Endothelial cell of umbilical vein (primary cell): ENCODE results near the gene CLDND1. TPM values are rescaled to one million over a fixed set of nuclear protein-coding genes. Genes with fewer than 3 reads are reported as not detected.

Source experiments
- BruUV-seq: library from RNA; stranded (reverse); fragments of 400-500 nt; replicated peaks from 2 replicates; lab custom pipeline; 2021; lab: Mats Ljungman, UMichigan
- CTCF ChIA-PET: fragments of 300-600, 350-600 bp; sonication (Branson Sonifier 250); formaldehyde crosslinking; loops from one replicate; lab custom pipeline; 2021; ENCODE audit warnings: antibody characterized with exemption, inconsistent platforms; lab: Charles Lee
- POLR2A ChIA-PET: fragments of 300-600, 350-600 bp; sonication (Branson Sonifier 250); formaldehyde crosslinking; loops from one replicate; lab custom pipeline; 2021; ENCODE audit warnings: antibody characterized with exemption, inconsistent platforms; lab: Charles Lee
- DNase-seq: peaks from one replicate; pipeline ENCODE4 v3.0.0-alpha.2; 2011; ENCODE audit warnings: low read depth, low spot score
- FAIRE-seq: peaks from 2 replicates; lab custom pipeline; 2011; peaks lifted over from hg19 to GRCh38; lab: Jason Lieb, UNC
- H2AFZ ChIP-seq: 2 replicates; pipeline ENCODE4 v1.6.0; 2012; ENCODE audit warnings: low read depth, low read length, control low read depth, inconsistent platforms
- H3K27ac ChIP-seq: 2 replicates; pipeline ENCODE4 v1.5.1; 2011; ENCODE audit warnings: low read depth, mild to moderate bottlenecking, control low read depth, low read length, moderate library complexity; ENCODE audit not compliant: insufficient read depth
- H3K27me3 ChIP-seq, 2 experiments: 2 replicates each; pipeline versions ENCODE4 v1.6.0 to v1.6.1; 2011; ENCODE audit warnings: low read length in 2 of 2, mixed read lengths in 1 of 2; ENCODE audit not compliant: control insufficient read depth in 2 of 2, insufficient read depth in 2 of 2
- H3K36me3 ChIP-seq, 2 experiments: 2 replicates in 1 of 2; 3 replicates in 1 of 2; pipeline ENCODE4 v1.5.1; 2011; ENCODE audit warnings: low read length in 2 of 2, mild to moderate bottlenecking in 1 of 2, moderate library complexity in 1 of 2; ENCODE audit not compliant: control insufficient read depth in 2 of 2, insufficient read depth in 2 of 2; ENCODE audit errors: extremely low read depth in 1 of 2
- H3K4me1 ChIP-seq: 3 replicates; pipeline ENCODE4 v1.5.1; 2011; ENCODE audit warnings: mild to moderate bottlenecking, low read length; ENCODE audit not compliant: control insufficient read depth, insufficient read depth; ENCODE audit errors: extremely low read depth
- H3K4me2 ChIP-seq: 2 replicates; pipeline ENCODE4 v1.6.1; 2011; ENCODE audit warnings: low read length, control low read depth, mixed read lengths; ENCODE audit not compliant: insufficient read depth
- H3K4me3 ChIP-seq, 3 experiments: fragments of 200-600 bp in 1 of 3; sonication (generic), shearing (Covaris generic) in 1 of 3; replicated peaks in 1 of 3; 2 replicates each; pipeline ENCODE4 v1.5.1; 2011 to 2016; ENCODE audit warnings: control low read depth in 3 of 3, low read length in 3 of 3, mild to moderate bottlenecking in 2 of 3, inconsistent platforms in 1 of 3, low read depth in 1 of 3, moderate library complexity in 1 of 3; ENCODE audit not compliant: insufficient read depth in 1 of 3
- H3K79me2 ChIP-seq: 2 replicates; pipeline ENCODE4 v1.6.0; 2012; ENCODE audit warnings: low read length, inconsistent platforms; ENCODE audit not compliant: control insufficient read depth, insufficient read depth
- H3K9ac ChIP-seq: replicated peaks from 2 replicates; pipeline ENCODE3; 2011; ENCODE audit warnings: low read length, control low read depth; ENCODE audit not compliant: insufficient read depth; ENCODE audit errors: extremely low read depth
- H3K9me1 ChIP-seq: replicated peaks from 3 replicates; pipeline ENCODE4 v1.6.0; 2011; ENCODE audit warnings: mild to moderate bottlenecking, low read length; ENCODE audit not compliant: control insufficient read depth, insufficient read depth; ENCODE audit errors: extremely low read depth
- H3K9me3 ChIP-seq: replicated peaks from 2 replicates; pipeline ENCODE4 v1.5.1; 2012; ENCODE audit warnings: low read length, inconsistent platforms; ENCODE audit not compliant: control insufficient read depth, insufficient read depth
- H4K20me1 ChIP-seq: replicated peaks from 2 replicates; pipeline ENCODE3; 2011; ENCODE audit warnings: mild to moderate bottlenecking, low read length; ENCODE audit not compliant: control insufficient read depth, insufficient read depth; ENCODE audit errors: extremely low read depth
- EZH2 ChIP-seq: IDR thresholded peaks from 2 replicates; pipeline ENCODE4 v1.6.1; 2012; ENCODE audit warnings: borderline replicate concordance, low read depth, mild to moderate bottlenecking, moderate library complexity, low read length, inconsistent platforms; ENCODE audit not compliant: severe bottlenecking
- FOS ChIP-seq: IDR thresholded peaks from 2 replicates; pipeline ENCODE4 v1.6.1; 2011; ENCODE audit warnings: mild to moderate bottlenecking, low read length, moderate library complexity, borderline replicate concordance; ENCODE audit not compliant: insufficient read depth
- GATA2 ChIP-seq: IDR thresholded peaks from 2 replicates; pipeline ENCODE4 v1.7.0; 2011; ENCODE audit warnings: low read depth, mild to moderate bottlenecking, moderate library complexity, mixed read lengths, low read length; ENCODE audit not compliant: insufficient read length, insufficient read depth
- JUN ChIP-seq: IDR thresholded peaks from 2 replicates; pipeline ENCODE4 v1.6.1; 2011; ENCODE audit warnings: borderline replicate concordance, low read depth; ENCODE audit not compliant: insufficient read length, insufficient read depth
- MYC ChIP-seq: IDR thresholded peaks from one replicate; pipeline ENCODE4 v1.6.1; 2011; ENCODE audit warnings: mild to moderate bottlenecking, low read depth, low read length
- POLR2A ChIP-seq: IDR thresholded peaks from 2 replicates; pipeline ENCODE4 v1.6.1; 2012; ENCODE audit warnings: low read depth, mild to moderate bottlenecking, control low read depth, low read length
- POLR2AphosphoS5 ChIP-seq: IDR thresholded peaks from 2 replicates; pipeline ENCODE4 v1.6.1; 2012; ENCODE audit warnings: low read depth, mild to moderate bottlenecking, control low read depth, low read length, moderate library complexity; ENCODE audit not compliant: insufficient read depth
- dilution Hi-C: fragments of 300-500 bp; cut with MboI; formaldehyde crosslinking; loops from one replicate; pipeline ENCODE4 v1.15.0; 2019; ENCODE audit warnings: low sequenced_read_pairs; ENCODE audit not compliant: extremely low pct_ligation_motif_present
- intact Hi-C: fragments of 100-400 bp; cut with micrococcal nuclease; formaldehyde crosslinking; loops from one replicate; pipeline ENCODE4 v1.10.0; 2022
- polyA plus RNA-seq, 4 experiments: library from polyadenylated mRNA; depleted of rRNA in 3 of 4; stranded (reverse) in 3 of 4; unstranded in 1 of 4; fragments of >200 nt; gene quantifications; 2 replicates each; pipeline versions ENCODE4 v1.2.1 to v1.2.3, GENCODE V29; 2011 to 2012; ENCODE audit warnings: missing spikeins in 1 of 4
- total RNA-seq: library from RNA; stranded (reverse); gene quantifications from 2 replicates; pipeline ENCODE4 v1.2.3, GENCODE V29; 2021
- TF ChIP-seq, protein P1 (sequence below), 2 donors: IDR thresholded peaks; 1 replicate in 1 of 2; 2 replicates in 1 of 2; pipeline ENCODE4 v1.5.1; 2011; ENCODE audit warnings: low read length in 2 of 2, mild to moderate bottlenecking in 2 of 2, moderate library complexity in 2 of 2, control low read depth in 1 of 2, inconsistent platforms in 1 of 2, low read depth in 1 of 2; ENCODE audit not compliant: insufficient read depth in 1 of 2; ENCODE audit errors: extremely low read depth in 1 of 2
- TF ChIP-seq, protein P2 (sequence below): IDR thresholded peaks from 2 replicates; pipeline ENCODE4 v1.6.1; 2011; ENCODE audit not compliant: insufficient read depth, insufficient read length

The CLDND1 gene
- total and polyA plus RNA-seq, 2 donors (not counting 3 experiments of a cell fraction or from before 2014, with no cell fraction given) = 101 to 214 TPM

DNA sequence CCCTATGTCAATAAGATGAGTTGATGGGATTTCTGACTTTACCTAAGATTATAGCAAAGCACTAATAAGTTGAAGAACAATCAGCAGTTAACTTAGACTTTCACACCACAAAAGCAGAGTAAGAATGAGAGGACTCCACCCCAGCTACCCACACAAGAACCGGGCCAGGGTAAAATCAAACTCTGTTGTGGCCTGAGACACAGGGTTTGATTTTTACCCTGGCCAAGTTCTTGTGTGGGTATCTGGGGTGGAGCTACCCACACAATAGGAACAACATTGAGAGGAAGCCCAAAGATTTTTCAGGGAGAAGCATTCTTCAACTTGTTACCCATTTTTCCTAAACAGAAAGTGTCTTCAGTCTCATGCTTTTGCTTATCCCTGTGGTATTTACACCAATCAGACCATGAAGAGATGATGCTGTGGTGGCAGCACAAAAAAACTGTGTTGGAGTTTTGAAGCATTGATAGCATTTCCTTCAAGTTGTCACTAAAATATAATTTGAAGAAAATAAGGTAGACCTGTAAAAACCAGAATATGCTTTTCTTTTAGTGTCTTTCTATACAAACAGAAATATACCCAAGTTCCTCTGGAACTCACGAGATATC, 45.1 kb upstream of the CLDND1 start:
- CTCF ChIA-PET = no interaction called here
- Histone ChIP-seq H3K27ac (no peak overlapping the region), H2AFZ (no peak overlapping the region), H4K20me1 (no peaks in the 10 kb centered on the region), H3K36me3 (no peaks in the 10 kb centered on the region), H3K9me1 (no peaks in the 10 kb centered on the region), H3K9ac (no peak overlapping the region), H3K9me3 (no peaks in the 10 kb centered on the region), H3K4me3 (no peak overlapping the region), H3K79me2 (no peaks in the 10 kb centered on the region), H3K27me3 (peaks cover 2 to 4% of the 10 kb centered on the region in 2 experiments), H3K4me2 (no peak overlapping the region), H3K4me1 (no peaks in the 10 kb centered on the region)
- POLR2A ChIA-PET = no interaction called here
- DNase-seq = no peak
- FAIRE-seq = no peak
- dilution Hi-C loops (no loop called here), intact Hi-C loops (no loop called here)
- BruUV-seq = no TSS peak
- TF ChIP-seq, protein P1, sequence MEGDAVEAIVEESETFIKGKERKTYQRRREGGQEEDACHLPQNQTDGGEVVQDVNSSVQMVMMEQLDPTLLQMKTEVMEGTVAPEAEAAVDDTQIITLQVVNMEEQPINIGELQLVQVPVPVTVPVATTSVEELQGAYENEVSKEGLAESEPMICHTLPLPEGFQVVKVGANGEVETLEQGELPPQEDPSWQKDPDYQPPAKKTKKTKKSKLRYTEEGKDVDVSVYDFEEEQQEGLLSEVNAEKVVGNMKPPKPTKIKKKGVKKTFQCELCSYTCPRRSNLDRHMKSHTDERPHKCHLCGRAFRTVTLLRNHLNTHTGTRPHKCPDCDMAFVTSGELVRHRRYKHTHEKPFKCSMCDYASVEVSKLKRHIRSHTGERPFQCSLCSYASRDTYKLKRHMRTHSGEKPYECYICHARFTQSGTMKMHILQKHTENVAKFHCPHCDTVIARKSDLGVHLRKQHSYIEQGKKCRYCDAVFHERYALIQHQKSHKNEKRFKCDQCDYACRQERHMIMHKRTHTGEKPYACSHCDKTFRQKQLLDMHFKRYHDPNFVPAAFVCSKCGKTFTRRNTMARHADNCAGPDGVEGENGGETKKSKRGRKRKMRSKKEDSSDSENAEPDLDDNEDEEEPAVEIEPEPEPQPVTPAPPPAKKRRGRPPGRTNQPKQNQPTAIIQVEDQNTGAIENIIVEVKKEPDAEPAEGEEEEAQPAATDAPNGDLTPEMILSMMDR (IDR thresholded peaks at IDR 0.05; ENCODE audit: extremely low read depth in 1 of 2, insufficient read depth in 1 of 2, low read depth in 1 of 2, low read length in 2 of 2) = no peak
- TF ChIP-seq, protein P2, sequence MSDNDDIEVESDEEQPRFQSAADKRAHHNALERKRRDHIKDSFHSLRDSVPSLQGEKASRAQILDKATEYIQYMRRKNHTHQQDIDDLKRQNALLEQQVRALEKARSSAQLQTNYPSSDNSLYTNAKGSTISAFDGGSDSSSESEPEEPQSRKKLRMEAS = no peak
- TF ChIP-seq MYC (no peak), POLR2A (no peak), EZH2 (no peak), POLR2AphosphoS5 (no peak), GATA2 (no peak), FOS (no peak), JUN (no peak)
